Hypothalamus (tissue), 51 donors: Measurements from ENCODE around the gene CCDC167.
"Not testable (repeated sequence)": the region's sequence is repeated elsewhere in the genome, so short reads cannot be mapped to it uniquely, and the experiment has no call there.

Experiments used
- DNase-seq, 51 donors: peaks; one replicate each; lab custom pipeline; 2025; lab: John Stamatoyannopoulos, UW

CCDC167 gene

GRCh38 chr6:37477656-37478435, 21.8 kb downstream of the CCDC167 start:
- peak in 3 of 51 donors; percentile 16 to 33 (median 17) for DNase-seq

GRCh38 chr6:37477191-37477590, 22.5 kb downstream of the CCDC167 start:
- peak in 2 of 51 donors; percentile 28 to 36 for DNase-seq

GRCh38 chr6:37474316-37474715, 25.4 kb downstream of the CCDC167 start:
- DNase-seq, result no peak

DNA sequence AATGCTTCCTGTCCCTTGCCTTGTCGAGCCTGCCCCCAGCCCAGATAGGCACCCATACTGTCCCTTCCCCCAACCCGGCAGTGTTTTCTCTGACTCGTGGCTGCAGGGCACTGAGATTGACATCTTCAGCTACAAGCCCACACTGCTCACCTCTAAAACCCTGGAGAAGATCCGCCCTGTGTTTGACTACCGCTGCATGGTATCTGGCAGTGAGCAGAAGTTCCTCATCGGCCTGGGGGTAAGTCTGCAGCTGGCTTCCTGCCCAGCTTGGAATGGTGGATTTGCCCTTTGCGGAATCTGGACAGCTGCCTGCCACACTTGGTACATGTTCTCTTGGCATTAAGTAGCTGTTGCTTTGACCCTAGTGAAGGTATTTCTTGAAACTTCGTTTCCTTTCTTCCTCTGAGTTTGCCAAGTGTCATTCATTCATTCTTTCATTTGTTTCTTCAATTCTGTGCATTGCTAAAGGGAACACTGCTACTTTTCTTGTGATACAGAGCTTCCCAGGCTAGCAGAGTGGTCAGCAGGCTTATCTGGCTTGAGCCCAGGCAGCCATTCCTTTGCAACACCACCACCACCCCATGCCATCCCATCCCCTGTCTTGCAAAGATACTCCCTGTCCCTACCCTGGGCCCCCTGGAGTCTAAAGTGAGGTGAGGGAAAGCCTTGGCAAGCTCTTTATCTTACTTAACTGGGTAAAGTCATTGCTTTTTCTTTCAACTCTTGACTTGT, 26.2 kb downstream of the CCDC167 start:
- DNase-seq, result peak in 19 of 51 donors; percentile 15 to 59 (median 30)

DNA sequence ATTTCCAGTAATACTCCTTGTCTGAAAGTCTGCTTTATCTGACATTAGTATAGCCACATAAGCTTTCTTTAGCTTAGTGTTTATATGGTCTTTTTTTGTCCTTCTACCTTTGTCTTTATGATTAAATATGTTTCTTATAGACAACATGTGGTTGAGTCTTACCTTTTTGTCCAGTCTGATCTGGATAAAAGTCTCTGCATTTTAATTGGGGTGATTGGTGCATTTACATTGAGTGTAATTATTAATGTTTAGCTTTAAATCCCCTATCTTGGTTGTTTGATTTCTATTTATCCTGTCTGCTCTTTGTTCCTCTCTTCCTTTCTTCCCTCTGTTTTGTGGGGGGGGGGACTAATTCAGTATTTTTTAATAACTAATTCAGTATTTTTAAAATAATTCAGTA, 32.0 kb downstream of the CCDC167 start:
- DNase-seq, result no peak

- DNase-seq, result no peak
Observed at GRCh38 chr6:37463110-37463509, 36.6 kb downstream of the CCDC167 start.

DNA sequence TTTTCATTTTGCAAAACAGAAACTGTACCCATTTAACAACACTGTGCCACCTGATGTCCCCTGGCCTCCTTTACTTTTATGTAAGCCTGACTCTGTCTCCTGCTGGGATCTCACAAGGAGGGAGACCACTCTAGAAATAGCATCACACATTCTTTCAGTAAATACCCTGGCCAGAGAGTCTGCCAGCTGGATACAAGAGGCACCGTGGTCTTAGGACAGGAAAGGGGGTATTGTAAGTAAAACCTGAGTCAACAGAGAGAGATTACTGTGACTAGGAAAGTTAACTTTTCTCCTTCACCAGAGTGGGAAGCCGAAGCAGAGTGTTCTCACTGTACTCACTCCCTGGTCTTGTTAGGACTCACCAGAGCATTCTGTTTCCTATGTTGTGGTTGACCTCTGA, 38.9 kb downstream of the CCDC167 start:
- DNase-seq, result no peak

DNA sequence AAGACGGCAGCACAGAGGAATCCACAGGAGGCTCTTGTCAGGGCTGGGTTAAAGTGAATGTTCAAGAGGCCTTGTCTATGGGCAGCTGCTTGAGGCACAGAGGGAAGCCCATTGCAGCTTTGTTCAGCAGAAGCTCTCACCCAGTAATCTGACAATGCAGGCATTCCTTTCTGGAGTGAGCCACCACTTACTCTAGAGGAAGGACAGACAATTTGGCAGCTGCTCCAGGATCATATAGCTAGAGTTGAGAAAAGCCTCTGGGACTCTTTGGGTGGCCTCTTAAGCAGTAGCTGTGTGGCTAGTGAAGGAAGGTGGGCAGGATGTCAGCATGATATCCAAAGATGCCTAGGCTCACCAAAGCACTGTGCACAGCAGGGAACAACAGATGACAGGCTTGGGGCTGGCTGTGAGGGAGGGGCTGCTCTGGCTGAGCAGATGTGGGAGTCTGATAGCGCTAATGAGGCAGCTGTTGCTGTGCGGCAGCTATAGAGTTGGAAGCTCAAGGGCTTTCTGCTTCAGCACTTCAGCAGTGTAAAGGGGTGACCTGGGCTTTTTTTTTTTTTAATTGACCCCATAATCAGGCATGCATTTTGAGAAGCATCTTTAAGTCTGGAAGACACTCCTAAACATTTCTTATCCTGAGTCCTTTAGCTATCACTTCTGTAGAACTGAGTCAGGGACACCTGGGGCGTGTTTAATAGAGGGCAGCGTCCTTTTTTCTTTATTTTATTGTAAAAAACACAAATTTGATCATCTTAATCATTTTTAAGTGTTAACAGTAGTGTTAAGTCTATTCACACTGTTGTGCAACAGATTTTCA, 39.5 kb downstream of the CCDC167 start:
- no peak for DNase-seq

- DNase-seq, result peak in 20 of 51 donors; percentile 7 to 62 (median 25)
Observed at GRCh38 chr6:37456816-37457560, 42.7 kb downstream of the CCDC167 start.

- DNase-seq, result no peak
Observed at GRCh38 chr6:37456126-37456525, 43.6 kb downstream of the CCDC167 start.

- DNase-seq, result no peak
Observed at GRCh38 chr6:37454420-37455140, 45.1 kb downstream of the CCDC167 start.

- DNase-seq, result no peak
Observed at GRCh38 chr6:37452522-37452921, 47.2 kb downstream of the CCDC167 start.

- DNase-seq, result no peak
Observed at GRCh38 chr6:37451441-37452193, 48.1 kb downstream of the CCDC167 start.

GRCh38 chr6:37449984-37450383, 49.7 kb downstream of the CCDC167 start:
- DNase-seq, result no peak

- not testable (repeated sequence) for DNase-seq
Observed at GRCh38 chr6:37443216-37443542, 56.5 kb downstream of the CCDC167 start.

- no peak for DNase-seq
Observed at GRCh38 chr6:37442416-37443215, 57.1 kb downstream of the CCDC167 start.

GRCh38 chr6:37441651-37442050, 58.0 kb downstream of the CCDC167 start:
- DNase-seq, result no peak

- DNase-seq, result no peak
Observed at GRCh38 chr6:37438930-37439329, 60.8 kb downstream of the CCDC167 start.
